Mononuclear cell (primary cell): ENCODE data around the gene HOTAIR. TPM values are rescaled to one million over a fixed set of nuclear protein-coding genes. Genes with fewer than 3 reads are reported as not detected.
A peak's percentile ranks its signal among the peaks of the same experiment; 100 is the strongest.

Experiments
- H3K27me3 ChIP-seq: 2 replicates; pipeline ENCODE4 v1.6.0; 2011; ENCODE audit warnings: low read length, control low read depth; ENCODE audit not compliant: insufficient read depth
- H3K4me1 ChIP-seq: 2 replicates; pipeline ENCODE4 v1.5.1; 2011; ENCODE audit warnings: mild to moderate bottlenecking, low read length, control low read depth; ENCODE audit not compliant: insufficient read depth
- H3K4me3 ChIP-seq: 2 replicates; pipeline ENCODE4 v1.5.1; 2011; ENCODE audit warnings: mild to moderate bottlenecking, low read length, moderate library complexity
- H3K9me3 ChIP-seq: 2 replicates; pipeline ENCODE4 v1.5.1; 2011; ENCODE audit warnings: low read depth, mild to moderate bottlenecking, control low read depth, low read length
- total RNA-seq: library from RNA; depleted of rRNA; stranded (reverse); fragments of >200 nt; gene quantifications from one replicate; pipeline ENCODE4 v1.2.3, GENCODE V29; 2012

Gene HOTAIR
- total RNA-seq = not detected

DNA sequence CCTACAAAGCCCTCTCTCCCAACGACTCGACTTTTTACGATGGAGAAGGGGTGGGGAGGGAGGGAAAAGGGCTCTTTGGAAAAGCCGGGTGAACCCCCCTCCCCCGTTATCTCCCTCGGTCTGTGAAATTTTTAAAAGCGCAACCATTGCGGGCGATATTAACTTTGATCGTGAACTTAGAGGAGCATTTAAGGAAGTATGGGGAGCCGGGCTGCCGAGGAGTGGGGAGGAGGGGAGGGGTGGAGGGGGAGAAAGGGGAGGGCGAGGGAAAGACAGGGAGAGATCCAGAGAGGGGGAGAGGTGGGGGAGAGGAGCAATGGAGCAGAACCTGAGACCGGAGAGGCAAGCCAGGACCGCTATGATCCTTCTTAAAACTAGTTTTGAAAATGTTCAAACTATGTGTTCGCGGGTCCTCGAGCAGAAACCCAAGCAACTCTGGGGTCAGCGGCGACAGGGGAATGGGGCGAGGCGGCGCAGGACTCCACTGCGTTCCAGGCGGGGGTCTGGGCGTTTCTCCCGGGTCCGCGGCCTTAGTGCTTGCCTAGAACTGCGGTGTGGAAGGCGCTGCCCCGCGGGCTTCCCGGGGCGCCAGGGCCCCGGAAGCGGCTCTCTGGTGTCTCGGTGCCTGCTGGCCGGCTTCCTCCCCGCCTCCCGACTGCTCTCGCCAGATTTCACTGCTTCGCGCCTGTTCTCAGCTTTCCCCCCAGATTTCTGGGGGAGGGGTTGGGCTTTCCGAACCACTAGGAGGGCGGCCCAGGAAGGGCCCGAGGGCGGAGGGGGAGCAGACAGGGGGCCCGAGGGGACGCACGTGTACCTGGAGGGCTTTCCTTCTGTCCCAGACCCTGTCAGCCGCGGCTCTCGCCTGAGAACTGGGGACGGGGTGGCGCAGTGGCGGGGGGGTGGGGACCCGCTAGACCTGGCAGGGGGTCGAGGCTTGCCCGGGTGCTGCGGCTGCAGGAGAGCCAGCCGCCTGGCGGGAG is at the start of gene HOTAIR:
TSS of gene HOTAIR (minus strand) at position 871 of the 980 bp plus-strand sequence.
- no peak within 1 kb of the TSS for H3K4me3 ChIP-seq
- peaks cover 95% of the 10 kb centered on the region for H3K27me3 ChIP-seq
- peaks cover 20% of the 10 kb centered on the region for H3K4me1 ChIP-seq
- H3K9me3 ChIP-seq = no peaks in the 10 kb centered on the region

DNA sequence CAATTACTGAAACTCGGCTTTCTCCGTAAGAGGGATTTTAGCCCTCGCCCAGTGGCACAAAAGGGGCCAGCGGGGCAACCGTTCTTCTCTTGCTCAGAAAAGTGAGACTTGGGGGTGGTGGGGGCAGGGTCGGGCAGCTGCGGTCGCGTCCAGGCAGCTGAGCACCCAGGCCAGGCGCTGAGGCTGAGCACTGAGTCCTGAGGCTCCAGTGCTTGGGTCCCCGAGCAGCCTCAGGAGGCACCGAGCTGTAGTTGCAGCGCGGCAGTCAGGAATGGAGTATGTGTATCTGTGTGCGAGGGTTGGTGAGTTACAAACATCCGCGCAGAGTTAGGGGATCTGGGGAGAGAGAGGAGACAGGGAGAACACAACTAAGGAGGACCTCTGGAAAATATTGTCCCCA is 49.4 kb upstream of the HOTAIR start:
- H3K27me3 ChIP-seq = peaks cover 100% of the 10 kb centered on the region
- H3K4me3 ChIP-seq = no peak overlapping the region
- no peaks in the 10 kb centered on the region for H3K4me1 ChIP-seq
- no peaks in the 10 kb centered on the region for H3K9me3 ChIP-seq

DNA sequence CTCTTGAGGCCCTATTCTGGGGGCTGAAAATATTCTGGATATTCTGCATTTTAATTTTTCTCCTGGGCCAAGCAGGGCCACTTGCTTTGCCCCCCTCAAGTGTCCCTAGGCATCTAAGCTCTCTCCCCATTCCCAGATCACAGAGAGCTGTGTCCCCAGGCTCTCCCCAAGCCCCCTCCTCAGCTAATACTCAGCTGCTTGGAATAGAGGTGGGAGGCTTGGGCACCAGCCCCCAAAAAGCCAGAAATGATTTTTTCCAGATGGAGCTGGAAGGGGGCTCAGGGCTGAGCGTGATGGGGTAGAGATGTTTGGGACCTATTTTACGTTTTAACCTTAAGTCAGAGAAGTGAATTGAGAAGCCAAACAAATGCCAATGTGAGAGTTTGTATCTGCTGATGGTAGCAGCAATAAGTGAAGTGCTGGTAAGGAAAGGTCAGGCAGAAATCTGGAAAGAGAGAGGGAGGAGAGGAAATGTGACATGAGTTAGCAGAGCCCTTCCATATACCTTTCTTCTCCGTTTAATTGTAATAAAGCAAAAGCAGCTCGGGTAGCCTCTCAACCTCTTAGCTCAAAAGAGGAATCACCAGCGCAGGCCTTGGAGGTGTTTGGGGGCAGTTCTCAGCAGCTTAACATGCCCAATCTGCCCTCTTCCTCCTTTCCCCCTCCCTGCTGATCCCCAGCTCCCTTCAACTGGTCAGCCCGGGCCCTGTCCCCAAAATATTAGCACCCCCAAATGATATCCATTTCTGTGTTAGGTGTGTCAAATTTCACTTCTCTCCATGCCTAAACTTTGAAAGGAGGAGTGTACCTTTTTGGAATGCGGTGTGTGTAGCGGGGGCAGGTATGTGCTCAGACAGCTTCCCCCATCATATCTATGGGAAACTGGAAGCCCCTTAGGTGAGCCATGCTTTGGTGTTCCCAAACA is 48.5 kb upstream of the HOTAIR start:
- Histone ChIP-seq H3K4me3 (no peak overlapping the region), H3K9me3 (no peaks in the 10 kb centered on the region), H3K4me1 (peaks cover 5% of the 10 kb centered on the region), H3K27me3 (peaks cover 97% of the 10 kb centered on the region)

- H3K4me3 ChIP-seq = no peak overlapping the region
- H3K4me1 ChIP-seq = peaks cover 16% of the 10 kb centered on the region
- no peaks in the 10 kb centered on the region for H3K9me3 ChIP-seq
- H3K27me3 ChIP-seq = peaks cover 95% of the 10 kb centered on the region
These were observed 46.8 kb upstream of the HOTAIR start for GRCh38 chr12:54021432-54022013.

GRCh38 chr12:54020591-54021405 is 46.0 kb upstream of the HOTAIR start:
- H3K9me3 ChIP-seq = no peaks in the 10 kb centered on the region
- peaks cover 16% of the 10 kb centered on the region for H3K4me1 ChIP-seq
- peaks cover 94% of the 10 kb centered on the region for H3K27me3 ChIP-seq
- no peak overlapping the region for H3K4me3 ChIP-seq

- no peak overlapping the region for H3K4me3 ChIP-seq
- no peaks in the 10 kb centered on the region for H3K9me3 ChIP-seq
- H3K27me3 ChIP-seq = peaks cover 94% of the 10 kb centered on the region
- H3K4me1 ChIP-seq = peaks cover 16% of the 10 kb centered on the region
These were observed 45.3 kb upstream of the HOTAIR start for GRCh38 chr12:54019924-54020590.

DNA sequence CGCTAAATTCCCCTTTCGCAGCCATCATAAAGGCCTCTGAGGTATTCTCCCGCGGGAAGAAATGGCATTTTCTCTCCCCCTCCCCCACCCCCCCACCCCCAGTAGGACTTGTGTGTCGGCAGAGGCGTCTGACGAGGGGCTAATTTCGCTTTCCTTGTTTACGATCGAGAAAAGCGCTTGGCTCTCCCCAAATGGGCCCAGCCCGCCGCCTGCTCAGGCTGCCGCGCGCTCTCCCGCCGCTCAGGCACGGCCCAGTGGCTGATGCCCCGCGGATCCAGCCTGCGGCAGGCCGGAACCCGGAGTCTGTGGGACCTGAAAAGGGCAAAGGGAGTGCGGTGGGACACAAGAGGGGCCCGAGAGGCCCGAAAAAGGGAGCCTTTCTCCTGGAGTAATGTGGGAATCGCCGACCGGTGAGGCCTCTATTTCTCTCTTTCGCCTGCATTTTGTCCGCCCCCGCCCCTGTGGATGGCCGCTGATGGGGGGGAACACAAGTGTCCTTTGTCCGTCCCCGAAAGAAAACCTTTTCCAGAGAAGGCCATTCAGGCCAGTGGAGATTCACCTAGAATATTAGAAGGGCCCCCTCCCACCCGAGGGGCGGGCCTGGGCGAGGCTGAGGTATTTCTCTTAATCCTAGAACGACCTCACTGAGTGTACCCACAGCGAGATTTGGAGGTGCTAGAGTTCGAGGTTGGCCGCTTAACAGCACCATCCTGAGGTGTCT is 44.5 kb upstream of the HOTAIR start:
- H3K4me3 ChIP-seq = no peak overlapping the region
- peaks cover 16% of the 10 kb centered on the region for H3K4me1 ChIP-seq
- H3K27me3 ChIP-seq = peaks cover 93% of the 10 kb centered on the region
- no peaks in the 10 kb centered on the region for H3K9me3 ChIP-seq

- Histone ChIP-seq H3K4me1 (peaks cover 16% of the 10 kb centered on the region), H3K4me3 (no peak overlapping the region), H3K27me3 (peaks cover 93% of the 10 kb centered on the region), H3K9me3 (no peaks in the 10 kb centered on the region)
These were observed 43.8 kb upstream of the HOTAIR start for GRCh38 chr12:54018468-54018984.

DNA sequence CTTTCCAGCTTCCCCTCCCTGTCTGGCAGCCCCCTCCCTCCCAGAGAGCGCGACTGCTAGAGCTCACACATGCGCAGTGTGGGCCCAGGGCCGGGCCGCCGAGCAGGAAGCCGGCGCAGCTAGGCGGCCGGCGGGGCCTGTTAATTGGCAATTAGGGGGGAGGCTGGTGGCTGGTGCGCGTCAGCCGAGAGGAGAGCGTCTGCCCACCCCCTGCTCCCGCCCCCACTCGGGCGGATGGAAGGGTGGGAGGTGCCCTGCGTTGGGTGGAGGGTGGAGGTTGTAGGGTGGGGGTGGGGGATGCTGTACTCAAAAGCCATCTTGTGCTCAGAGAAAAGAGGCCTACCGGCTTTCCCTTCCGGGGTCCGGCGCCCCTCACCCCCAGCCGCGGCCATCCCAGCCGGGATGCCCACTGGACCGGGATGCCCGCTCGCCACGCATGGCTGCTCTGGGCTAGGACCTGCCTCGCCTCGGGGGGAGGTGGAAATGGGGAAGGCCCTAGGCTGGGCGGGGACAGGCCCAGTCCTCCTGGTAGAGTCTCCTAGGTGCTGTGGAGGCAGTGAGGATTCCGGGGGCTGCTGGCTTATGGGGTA is 43.2 kb upstream of the HOTAIR start:
- H3K4me3 ChIP-seq = peak overlapping the region; percentile 15
- H3K9me3 ChIP-seq = no peaks in the 10 kb centered on the region
- peaks cover 93% of the 10 kb centered on the region for H3K27me3 ChIP-seq
- H3K4me1 ChIP-seq = peaks cover 16% of the 10 kb centered on the region

DNA sequence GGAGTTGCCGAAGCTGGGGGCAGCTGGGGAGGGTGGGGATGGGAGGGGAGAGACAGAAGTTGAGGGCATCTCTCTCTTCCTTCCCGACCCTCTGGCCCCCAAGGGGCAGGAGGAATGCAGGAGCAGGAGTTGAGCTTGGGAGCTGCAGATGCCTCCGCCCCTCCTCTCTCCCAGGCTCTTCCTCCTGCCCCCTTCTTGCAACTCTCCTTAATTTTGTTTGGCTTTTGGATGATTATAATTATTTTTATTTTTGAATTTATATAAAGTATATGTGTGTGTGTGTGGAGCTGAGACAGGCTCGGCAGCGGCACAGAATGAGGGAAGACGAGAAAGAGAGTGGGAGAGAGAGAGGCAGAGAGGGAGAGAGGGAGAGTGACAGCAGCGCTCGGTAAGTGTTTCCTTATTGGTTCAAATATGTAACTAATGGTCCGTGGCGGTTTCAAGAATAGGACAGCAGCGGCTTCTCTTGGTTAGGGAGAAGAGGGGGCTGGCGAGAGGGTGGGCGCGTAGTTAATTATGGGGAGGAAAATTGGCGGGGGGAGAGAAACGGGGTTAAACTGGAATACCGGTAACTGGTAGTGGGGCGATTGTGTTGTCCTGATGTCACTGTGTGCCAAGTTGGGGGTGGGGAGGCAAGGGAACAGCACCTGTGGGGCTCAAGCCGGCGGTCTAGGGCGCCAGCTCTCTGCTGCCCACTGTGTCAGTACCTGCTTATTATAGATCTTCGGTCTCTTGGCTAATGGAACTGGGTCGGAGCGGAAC is 42.5 kb upstream of the HOTAIR start:
- H3K27me3 ChIP-seq = peaks cover 93% of the 10 kb centered on the region
- H3K9me3 ChIP-seq = no peaks in the 10 kb centered on the region
- H3K4me3 ChIP-seq = peak overlapping the region; percentile 15

DNA sequence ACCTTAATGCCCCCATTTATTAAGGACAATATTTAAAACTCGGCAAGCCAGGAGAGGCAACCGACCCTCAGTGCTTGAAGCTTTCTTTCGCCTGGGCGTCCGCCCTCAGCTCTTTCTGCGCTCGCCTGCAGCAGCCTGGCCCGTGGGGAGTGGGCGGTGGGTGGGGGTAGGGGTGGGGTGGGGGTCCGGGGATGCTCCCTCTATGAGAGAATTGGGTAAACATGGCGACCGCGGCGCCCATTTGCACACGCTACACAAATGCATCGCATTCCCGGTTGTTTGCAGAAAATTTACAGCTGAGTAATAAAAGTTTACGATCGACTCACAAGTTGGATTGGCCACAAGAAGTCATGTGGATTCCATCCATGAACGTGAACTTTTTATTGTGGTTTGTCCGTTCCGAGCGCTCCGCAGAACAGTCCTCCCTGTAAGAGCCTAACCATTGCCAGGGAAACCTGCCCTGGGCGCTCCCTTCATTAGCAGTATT is 41.8 kb upstream of the HOTAIR start:
- Histone ChIP-seq H3K27me3 (peaks cover 92% of the 10 kb centered on the region), H3K4me1 (peaks cover 16% of the 10 kb centered on the region), H3K9me3 (no peaks in the 10 kb centered on the region), H3K4me3 (no peak overlapping the region)

More for the DNA sequence above, 42.5 kb upstream of the HOTAIR start:
- H3K4me1 ChIP-seq = peaks cover 16% of the 10 kb centered on the region

DNA sequence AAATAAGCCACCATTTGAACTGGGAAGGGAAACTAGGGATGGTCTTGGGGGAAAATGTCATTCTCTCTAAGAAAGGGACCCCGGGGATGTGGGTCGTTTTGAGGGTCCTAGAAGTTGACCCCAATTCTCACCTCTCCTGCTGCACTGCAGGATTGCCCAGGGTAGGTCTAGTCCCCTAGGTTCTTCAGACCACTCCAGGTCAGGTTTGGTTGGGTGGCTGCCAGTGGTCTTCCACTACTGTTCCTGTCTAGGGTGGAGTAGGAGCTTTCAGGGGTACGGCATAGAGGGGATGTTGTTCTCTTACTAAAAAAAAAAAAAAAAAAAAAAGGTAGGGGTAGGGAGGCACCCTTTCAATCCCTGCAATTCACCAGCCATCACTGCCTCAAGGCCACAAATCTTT is 41.3 kb upstream of the HOTAIR start:
- H3K4me3 ChIP-seq = no peak overlapping the region
- H3K9me3 ChIP-seq = no peaks in the 10 kb centered on the region
- peaks cover 92% of the 10 kb centered on the region for H3K27me3 ChIP-seq
- peaks cover 19% of the 10 kb centered on the region for H3K4me1 ChIP-seq
